SH-SY5Y (cell line): Measurements from ENCODE around the gene KRTAP4-5.

Experiments
- GATA2 ChIP-seq: IDR thresholded peaks from 2 replicates; pipeline ENCODE4 v1.6.1; 2011; ENCODE audit warnings: mild to moderate bottlenecking, low read depth, low read length
- GATA3 ChIP-seq: IDR thresholded peaks from 2 replicates; pipeline ENCODE4 v1.6.1; 2011; ENCODE audit warnings: low read depth, mild to moderate bottlenecking, low read length, moderate library complexity

DNA sequence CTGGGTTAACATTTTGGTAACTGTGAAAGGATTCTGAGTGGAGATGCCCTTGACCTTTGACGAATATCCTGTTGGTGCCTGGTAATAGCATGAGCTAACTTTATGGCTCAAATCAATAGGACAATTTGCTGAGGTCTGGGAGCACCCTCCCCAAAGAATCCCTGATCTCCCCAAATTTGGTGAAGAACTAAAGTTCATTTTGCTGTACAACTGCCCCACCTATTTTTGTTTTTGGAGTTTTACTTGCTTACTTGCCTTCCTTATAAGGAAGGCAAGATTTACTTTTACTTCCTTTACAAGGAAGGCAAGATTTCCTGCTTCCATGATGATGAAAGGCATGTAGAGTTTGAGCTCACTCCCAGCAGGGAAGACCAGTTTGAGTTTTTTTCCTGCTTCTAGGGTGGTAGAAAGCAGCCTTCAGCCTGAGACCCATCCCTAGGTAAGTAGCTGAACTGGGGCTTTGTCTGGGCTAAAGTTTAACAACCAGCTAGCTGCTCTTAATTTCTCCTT, 41.6 kb downstream of the KRTAP4-5 start:
- TF ChIP-seq GATA2 (no peak), GATA3 (no peak)
